NCI-H446 treated with DMSO at 0.1 percent for 48 hours (cell line): ENCODE data around the gene MTPN.

Source experiments
- DNase-seq: peaks from one replicate; lab custom pipeline; 2025; lab: John Stamatoyannopoulos, UW

MTPN gene

GRCh38 chr7:135924302-135924701, 52.9 kb downstream of the MTPN start:
- DNase-seq = no peak

DNA sequence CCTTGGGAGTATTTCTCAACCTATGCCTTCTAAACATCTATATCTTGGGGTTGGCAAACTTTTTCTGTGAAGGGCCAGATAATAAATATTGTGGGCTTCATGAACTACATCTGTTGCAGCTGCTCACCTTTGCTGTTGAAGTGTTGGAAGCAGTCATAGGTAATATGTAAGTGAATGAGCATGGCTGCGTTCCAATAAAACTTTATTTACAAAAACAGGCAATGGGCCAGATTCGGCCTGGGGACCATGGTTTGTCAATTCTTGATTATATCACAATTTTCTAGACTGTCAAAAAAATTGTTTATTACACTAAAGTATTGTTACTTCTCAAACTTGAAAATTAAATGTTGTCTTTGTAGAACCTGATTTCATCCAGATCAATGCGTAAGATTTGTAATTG, 54.9 kb downstream of the MTPN start:
- no peak for DNase-seq

DNA sequence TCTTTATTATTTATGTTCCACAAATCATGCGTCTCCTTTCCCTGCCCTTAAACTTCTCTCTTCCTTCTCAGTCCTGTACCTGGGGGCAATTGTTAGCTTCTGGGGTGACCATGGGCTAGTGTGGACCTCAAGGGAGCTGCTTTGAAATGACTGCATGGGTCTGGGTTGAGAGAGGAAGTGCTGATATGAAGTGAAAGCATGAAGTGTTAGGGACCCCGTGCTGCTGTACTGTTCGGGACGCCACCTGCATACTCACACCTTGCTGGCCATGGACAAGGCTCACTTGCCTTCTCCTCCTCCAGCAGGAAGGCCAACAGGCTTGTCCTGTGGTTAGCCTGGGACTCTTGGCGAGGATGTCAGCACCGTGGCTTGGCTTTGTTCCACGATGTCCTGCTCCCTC, 56.7 kb downstream of the MTPN start:
- no peak for DNase-seq

- no peak for DNase-seq
Observed at GRCh38 chr7:135919071-135919841, 57.9 kb downstream of the MTPN start.

DNA sequence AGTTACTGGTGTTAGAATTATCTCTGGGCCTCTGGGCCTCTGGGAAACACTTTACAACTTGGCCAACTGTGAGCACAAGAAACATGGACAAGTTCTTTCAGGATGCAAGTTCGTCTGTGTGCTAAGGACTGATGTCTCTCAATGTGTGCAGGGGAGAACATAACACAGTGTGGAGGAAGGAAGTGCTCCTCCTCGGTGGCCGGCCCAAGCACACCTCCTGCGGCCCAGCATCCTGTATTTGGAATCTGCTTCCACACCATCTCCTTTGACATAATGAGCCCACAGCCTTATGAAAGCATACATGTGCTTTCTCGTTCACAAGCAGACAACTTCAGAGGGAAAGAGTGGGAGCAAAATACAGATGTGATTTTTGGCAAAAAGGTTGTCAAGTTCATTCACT, 59.0 kb downstream of the MTPN start:
- DNase-seq = no peak

DNA sequence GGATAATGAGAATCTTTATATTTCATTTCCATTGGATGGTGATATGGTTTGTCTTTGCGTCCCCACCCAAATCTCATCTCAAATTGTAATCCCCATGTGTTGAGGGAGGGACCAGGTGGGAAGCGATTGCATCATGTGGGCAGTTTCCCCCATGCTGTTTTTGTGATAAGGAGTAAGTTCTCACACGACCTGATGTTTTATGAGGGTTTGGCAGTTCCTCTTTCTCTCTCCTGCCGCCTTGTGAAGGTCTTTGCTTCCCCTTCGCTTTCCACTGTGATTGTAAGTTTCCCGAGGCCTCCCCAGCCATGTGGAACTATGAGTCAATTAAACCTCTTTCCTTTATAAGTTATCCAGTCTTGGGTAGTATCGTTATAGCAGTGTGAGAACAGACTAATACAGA, 59.4 kb downstream of the MTPN start:
- DNase-seq = no peak

GRCh38 chr7:135914346-135914745, 62.8 kb downstream of the MTPN start:
- peak; percentile 29 for DNase-seq

GRCh38 chr7:135913404-135913803, 63.8 kb downstream of the MTPN start:
- no peak for DNase-seq

DNA sequence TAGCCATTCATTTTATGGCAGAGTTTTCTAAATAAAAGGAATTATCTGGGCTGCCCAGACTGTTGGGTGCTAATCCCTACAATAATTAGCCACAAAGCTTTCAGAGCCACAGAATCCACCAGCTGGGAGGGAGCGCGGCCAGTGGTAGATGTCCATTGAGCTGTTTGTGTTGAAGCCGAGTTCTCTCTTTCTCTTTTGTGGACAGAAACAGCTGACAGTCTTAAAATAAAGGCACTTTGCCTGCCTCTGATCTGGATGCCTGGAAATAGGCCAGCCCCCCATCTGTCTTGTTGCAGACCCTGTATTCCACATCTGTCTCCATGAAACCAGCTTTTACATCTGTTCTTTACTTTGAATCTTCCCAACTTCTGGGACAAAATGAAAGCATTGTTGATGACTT, 66.1 kb downstream of the MTPN start:
- DNase-seq = no peak

DNA sequence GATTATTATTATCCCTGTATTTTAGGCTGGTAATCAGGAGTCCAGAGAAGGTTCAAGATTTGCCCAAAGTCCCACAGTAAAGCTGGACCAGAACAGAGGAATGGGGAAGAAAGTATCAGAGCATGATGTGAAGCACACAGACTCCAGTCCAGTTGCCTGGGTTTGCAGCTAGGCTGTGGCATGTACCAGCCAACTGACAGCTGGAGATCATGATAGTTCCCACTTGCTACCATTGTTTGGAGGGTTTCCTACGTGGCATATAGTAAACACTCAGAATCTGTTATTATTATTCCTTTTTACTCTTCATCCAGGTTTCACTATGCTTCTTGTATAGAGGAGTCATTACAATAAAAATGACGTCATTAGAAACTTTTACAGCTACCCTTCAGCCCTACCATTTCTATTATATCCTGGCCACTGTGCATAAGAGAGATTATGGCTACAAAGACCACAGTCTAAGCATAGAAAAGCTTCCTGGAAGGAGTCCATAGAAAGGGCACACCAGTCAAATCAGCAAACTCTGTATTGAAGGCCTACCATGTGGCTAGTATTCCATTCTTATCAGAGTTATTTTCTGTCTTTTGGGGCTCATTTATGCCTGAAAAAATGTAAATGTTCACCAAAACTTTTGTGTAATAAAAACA, 66.6 kb downstream of the MTPN start:
- no peak for DNase-seq

DNA sequence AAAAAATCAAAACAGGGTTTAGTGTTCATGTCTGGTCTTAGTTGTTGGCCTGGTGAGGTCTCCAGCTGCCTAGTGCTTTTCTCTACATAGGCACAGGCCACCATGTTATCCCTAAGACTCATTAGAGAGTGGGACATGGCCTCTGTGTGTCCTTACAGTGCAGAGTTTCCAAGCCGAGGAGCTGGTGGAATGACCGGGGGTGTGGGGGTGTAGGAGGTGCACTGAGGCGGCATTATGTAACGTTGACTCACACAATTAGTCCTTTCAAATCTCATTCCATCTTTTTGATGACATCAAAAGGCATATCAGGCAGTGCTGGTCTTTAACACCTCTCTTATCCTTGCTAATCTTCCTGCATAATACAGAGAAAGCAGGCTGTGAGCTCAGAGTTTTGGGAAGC, 71.3 kb downstream of the MTPN start:
- no peak for DNase-seq

DNA sequence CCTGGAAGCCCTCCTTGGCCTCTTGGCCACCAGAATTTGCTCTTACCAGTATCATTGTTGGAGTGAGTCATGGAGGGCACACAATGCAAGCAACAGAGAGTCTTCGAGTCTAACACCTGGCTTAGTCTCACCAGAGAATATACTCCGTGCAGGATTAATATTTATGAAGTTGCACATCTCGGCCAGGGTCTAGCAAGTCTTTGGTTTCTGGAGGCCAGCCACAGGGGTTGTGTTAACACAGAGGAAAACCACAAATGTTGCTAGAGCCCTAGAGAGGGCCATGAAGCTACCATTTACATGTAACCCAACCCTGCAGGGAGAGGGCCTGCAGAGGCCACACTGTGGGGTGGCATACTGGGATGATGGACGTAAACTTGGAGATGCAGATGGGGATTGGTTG, 71.8 kb downstream of the MTPN start:
- DNase-seq = no peak

DNA sequence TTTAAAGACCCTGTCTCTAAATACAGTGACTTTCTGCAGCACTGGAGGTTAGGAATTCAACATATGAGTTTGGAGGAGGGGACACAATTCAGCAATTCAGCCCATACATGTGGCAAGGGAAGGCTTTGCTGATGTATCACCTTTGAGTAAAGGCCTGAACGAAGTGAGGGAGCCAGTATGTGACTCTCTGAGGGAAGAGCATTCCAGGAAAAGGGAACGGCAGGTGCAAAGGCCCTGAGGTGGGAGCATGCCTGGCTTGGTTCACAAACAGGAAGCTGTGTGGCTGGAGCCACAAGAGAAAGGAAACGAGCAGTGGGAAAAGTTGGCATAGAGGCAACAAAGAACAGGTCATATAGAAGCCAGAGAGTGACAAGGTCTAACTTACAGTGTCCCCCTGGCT, 72.9 kb downstream of the MTPN start:
- DNase-seq = no peak

GRCh38 chr7:135901585-135902540, 75.3 kb downstream of the MTPN start:
- DNase-seq = no peak

DNA sequence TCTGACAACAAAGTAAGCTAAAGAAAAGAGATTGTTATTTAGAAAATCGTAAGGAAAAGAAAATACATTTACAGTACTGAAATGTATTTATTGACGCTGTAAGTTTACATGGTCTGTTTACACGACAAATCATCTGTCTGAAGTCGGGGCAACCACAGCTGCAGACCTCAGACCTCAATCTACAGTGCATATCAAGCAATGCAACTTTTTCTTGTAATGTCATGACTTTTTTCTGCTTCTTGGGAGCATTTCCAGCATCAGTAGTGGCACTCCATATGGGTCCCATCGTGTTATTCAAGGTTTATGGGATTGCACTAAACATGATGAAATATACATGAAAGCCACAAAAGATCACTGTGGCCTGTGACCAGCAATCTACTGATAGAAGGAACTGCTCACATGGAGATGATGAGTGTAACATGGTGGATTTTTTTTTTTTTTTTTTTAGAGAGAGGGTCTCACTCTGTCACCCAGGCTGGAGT, 77.1 kb downstream of the MTPN start:
- no peak for DNase-seq

GRCh38 chr7:135899458-135900064, 77.6 kb downstream of the MTPN start:
- DNase-seq = no peak

DNA sequence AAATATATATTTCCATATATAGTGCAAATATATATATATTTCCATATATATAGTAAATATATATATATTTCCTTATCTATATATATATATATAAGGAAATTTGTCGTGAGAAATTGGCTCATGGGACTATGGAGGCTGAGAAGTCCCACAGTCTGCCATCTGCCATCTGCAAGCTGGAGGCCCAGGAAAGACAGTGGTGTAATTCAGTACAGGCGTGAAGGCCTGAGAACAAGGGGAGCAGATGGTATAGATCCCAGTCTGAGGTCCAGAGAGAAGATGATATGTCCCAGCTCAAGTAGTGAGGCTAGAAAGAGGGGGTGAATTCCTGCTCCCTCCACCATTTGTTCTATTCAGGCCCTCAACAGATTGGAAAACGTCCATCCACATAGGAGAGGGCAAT, 78.9 kb downstream of the MTPN start:
- peak; percentile 19 for DNase-seq

- DNase-seq = no peak
Observed at GRCh38 chr7:135894816-135895215, 82.3 kb downstream of the MTPN start.

GRCh38 chr7:135889823-135890222, 87.3 kb downstream of the MTPN start:
- no peak for DNase-seq

DNA sequence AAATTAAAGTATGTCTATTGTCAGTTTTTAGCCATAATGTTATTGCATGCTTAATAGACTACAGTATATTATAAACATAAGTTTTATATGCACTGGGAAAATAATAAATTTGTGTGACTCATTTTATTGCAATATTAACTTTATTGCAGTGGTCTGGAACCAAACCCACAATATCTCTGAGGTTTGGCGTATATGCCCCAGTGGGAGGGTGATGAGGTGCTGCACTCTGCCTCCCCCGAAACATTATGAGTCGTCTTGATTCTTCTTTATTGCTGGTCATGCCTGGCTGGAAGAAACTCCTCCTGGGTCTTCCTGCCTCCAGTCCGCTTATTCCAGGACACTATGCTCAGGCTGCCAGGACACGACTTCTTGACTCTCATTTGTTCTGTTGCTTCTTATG, 88.4 kb downstream of the MTPN start:
- no peak for DNase-seq

DNA sequence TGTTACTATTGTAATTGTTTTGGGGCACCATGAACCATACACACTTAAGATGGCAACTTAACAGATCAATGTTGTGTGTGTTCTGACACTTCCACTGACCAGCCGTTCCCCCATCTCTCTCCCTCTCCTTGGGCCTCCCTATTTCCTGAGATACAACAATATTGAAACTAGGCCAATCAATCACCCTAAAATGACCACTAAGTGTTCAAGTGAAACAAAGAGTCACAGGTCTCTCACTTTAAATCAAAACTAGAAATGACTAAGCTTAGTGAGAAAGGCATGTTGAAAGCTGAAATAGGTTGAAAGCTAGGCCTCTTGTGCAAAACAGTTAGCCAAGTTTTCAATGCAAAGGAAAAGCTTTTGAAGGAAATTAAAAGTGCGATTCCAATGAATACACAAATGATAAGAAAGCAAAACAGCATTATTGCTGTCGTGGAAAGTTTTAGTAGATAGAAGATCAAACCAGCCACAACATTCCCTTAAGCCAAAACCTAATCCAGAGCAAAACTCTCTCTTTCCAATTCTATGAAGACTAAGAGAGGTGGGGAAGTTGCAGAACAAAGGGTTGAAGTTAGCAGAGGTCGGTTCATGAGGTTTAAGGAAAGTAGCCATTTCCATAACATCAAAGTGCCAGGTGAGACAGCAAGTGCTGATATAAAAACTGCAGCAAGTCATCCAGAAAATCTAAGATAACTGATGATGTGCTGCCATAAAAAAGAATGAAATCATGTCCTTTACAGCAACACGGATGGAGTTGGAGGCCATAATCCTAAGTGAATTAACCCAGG, 90.6 kb downstream of the MTPN start:
- no peak for DNase-seq
